OCI-LY1 (cell line): Measurements from ENCODE around the gene TLX3.

Experiments
- H2AFZ ChIP-seq: fragments of 200-600 bp; sonication (generic), shearing (Covaris generic); 2 replicates; pipeline ENCODE4 v1.6.0; 2014; ENCODE audit warnings: antibody characterized with exemption, mild to moderate bottlenecking, low read length
- H3F3A ChIP-seq: fragments of 200-600 bp; sonication (generic), shearing (Covaris generic); 2 replicates; pipeline ENCODE4 v1.6.0; 2014; ENCODE audit warnings: mild to moderate bottlenecking, antibody characterized with exemption, low read length, moderate library complexity; ENCODE audit not compliant: insufficient read depth
- H3K27ac ChIP-seq: fragments of 200-600 bp; sonication (generic); 2 replicates; pipeline ENCODE4 v1.5.1; 2014; ENCODE audit warnings: low read length, mixed run types, mild to moderate bottlenecking, low read depth; ENCODE audit not compliant: poor library complexity, severe bottlenecking
- H3K27me3 ChIP-seq: fragments of 200-600 bp; sonication (generic); 2 replicates; pipeline ENCODE4 v1.6.0; 2014; ENCODE audit warnings: antibody characterized with exemption, mild to moderate bottlenecking, low read length, moderate library complexity; ENCODE audit not compliant: insufficient read depth
- H3K36me3 ChIP-seq: fragments of 200-600 bp; sonication (generic); 2 replicates; pipeline ENCODE4 v1.6.1; 2014; ENCODE audit warnings: mild to moderate bottlenecking, antibody characterized with exemption, low read length, moderate library complexity, mixed read lengths; ENCODE audit not compliant: insufficient read depth
- H3K4me1 ChIP-seq: fragments of 200-600 bp; sonication (generic); 2 replicates; pipeline ENCODE4 v1.5.1; 2014; ENCODE audit warnings: mild to moderate bottlenecking, low read length, moderate library complexity; ENCODE audit not compliant: insufficient read depth, severe bottlenecking
- H3K4me2 ChIP-seq: fragments of 200-600 bp; sonication (generic), shearing (Covaris generic); 2 replicates; pipeline ENCODE4 v1.6.1; 2014; ENCODE audit warnings: low read length
- H3K4me3 ChIP-seq: fragments of 200-600 bp; sonication (generic); 2 replicates; pipeline ENCODE4 v1.5.1; 2014; ENCODE audit warnings: low read length, low read depth, mild to moderate bottlenecking, mixed read lengths; ENCODE audit not compliant: poor library complexity, severe bottlenecking
- H3K79me2 ChIP-seq: fragments of 200-600 bp; shearing (Covaris generic); 2 replicates; pipeline ENCODE4 v1.6.1; 2016; ENCODE audit warnings: mixed run types, low read length, mixed read lengths; ENCODE audit not compliant: insufficient read depth
- H3K9ac ChIP-seq: fragments of 200-600 bp; sonication (generic), shearing (Covaris generic); 2 replicates; pipeline ENCODE4 v1.6.1; 2014; ENCODE audit warnings: mild to moderate bottlenecking, low read length, mixed read lengths
- H3K9me2 ChIP-seq: fragments of 200-600 bp; sonication (generic), shearing (Covaris generic); 2 replicates; pipeline ENCODE4 v1.6.1; 2014; ENCODE audit warnings: low read depth, mild to moderate bottlenecking, low read length, mixed read lengths
- H3K9me3 ChIP-seq: fragments of 200-600 bp; shearing (Covaris generic); 2 replicates; pipeline ENCODE4 v1.6.1; 2014; ENCODE audit warnings: low read length, mixed read lengths
- H4K20me1 ChIP-seq: fragments of 200-600 bp; sonication (generic), shearing (Covaris generic); 2 replicates; pipeline ENCODE4 v1.6.0; 2016; ENCODE audit warnings: mild to moderate bottlenecking, low read length; ENCODE audit not compliant: insufficient read depth
- EZH2 ChIP-seq: fragments of 200-600 bp; sonication (generic), shearing (Covaris generic); IDR thresholded peaks from 2 replicates; pipeline ENCODE4 v1.8.0; 2017; ENCODE audit warnings: borderline replicate concordance, mixed run types, mild to moderate bottlenecking, antibody characterized with exemption, low read length, moderate library complexity, mixed read lengths
- TF ChIP-seq, protein P1 (sequence below): fragments of 200-600 bp; sonication (generic), shearing (Covaris generic); IDR thresholded peaks from 2 replicates; pipeline ENCODE4 v1.5.1; 2017; ENCODE audit warnings: mild to moderate bottlenecking, antibody characterized with exemption, low read length, moderate library complexity, mixed read lengths

Gene TLX3

DNA sequence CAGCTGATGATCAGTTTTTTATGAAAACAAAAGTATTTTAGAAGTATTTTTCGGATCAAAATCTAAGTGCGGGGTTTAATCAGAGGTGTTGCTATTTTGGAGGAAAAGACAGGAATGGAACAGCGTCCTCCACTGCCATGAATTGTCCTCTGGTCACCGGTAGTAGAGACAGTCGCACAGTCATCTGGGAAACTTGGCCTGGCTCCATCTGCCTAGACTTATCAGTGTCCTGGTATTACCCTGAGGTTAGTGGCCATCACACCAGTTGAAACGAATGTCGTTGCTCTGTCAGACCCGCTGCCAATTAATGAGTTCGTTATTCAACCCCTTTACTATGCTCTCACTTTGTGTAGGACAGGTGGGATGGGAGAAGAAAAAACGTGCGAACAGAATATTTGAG, 8.2 kb downstream of the TLX3 start:
- Histone ChIP-seq H3K9me3 (no peaks in the 10 kb centered on the region), H2AFZ (no peak overlapping the region), H3K4me3 (no peak overlapping the region), H3K9me2 (no peaks in the 10 kb centered on the region), H4K20me1 (no peaks in the 10 kb centered on the region), H3F3A (no peaks in the 10 kb centered on the region), H3K9ac (no peak overlapping the region), H3K27ac (no peak overlapping the region), H3K36me3 (no peaks in the 10 kb centered on the region), H3K27me3 (no peaks in the 10 kb centered on the region), H3K4me1 (no peaks in the 10 kb centered on the region), H3K79me2 (no peaks in the 10 kb centered on the region), H3K4me2 (no peak overlapping the region)
- TF ChIP-seq, protein P1, sequence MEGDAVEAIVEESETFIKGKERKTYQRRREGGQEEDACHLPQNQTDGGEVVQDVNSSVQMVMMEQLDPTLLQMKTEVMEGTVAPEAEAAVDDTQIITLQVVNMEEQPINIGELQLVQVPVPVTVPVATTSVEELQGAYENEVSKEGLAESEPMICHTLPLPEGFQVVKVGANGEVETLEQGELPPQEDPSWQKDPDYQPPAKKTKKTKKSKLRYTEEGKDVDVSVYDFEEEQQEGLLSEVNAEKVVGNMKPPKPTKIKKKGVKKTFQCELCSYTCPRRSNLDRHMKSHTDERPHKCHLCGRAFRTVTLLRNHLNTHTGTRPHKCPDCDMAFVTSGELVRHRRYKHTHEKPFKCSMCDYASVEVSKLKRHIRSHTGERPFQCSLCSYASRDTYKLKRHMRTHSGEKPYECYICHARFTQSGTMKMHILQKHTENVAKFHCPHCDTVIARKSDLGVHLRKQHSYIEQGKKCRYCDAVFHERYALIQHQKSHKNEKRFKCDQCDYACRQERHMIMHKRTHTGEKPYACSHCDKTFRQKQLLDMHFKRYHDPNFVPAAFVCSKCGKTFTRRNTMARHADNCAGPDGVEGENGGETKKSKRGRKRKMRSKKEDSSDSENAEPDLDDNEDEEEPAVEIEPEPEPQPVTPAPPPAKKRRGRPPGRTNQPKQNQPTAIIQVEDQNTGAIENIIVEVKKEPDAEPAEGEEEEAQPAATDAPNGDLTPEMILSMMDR = no peak
- TF ChIP-seq EZH2 = no peak

DNA sequence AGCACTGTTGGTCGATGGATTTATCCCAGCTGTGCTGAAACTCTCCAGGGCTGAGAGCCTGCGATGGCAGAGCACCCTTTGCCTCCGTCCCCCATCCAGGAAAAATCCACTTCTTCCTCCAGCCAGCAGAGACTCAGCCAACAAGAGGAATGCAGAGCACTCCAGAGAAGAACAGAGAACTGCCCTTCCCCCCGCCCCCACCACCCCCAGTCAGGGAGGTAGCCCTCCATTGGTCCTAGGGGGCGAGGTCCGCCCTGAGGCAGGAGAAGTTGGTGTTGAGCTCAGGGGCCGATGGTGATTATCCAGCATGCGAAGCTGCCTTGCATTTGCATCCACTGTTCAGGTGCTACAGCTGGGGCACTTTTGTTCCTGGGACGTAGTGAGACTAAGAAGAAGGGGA, 9.0 kb downstream of the TLX3 start:
- H2AFZ ChIP-seq = no peak overlapping the region
- no peaks in the 10 kb centered on the region for H3K9me2 ChIP-seq
- H3K36me3 ChIP-seq = no peaks in the 10 kb centered on the region
- H4K20me1 ChIP-seq = no peaks in the 10 kb centered on the region
- no peaks in the 10 kb centered on the region for H3F3A ChIP-seq
- no peaks in the 10 kb centered on the region for H3K9me3 ChIP-seq
- no peaks in the 10 kb centered on the region for H3K27me3 ChIP-seq
- H3K4me3 ChIP-seq = no peak overlapping the region
- H3K79me2 ChIP-seq = no peaks in the 10 kb centered on the region
- no peak overlapping the region for H3K27ac ChIP-seq
- TF ChIP-seq, protein P1 = no peak
- TF ChIP-seq EZH2 = no peak
- no peaks in the 10 kb centered on the region for H3K4me1 ChIP-seq
- no peak overlapping the region for H3K9ac ChIP-seq
- no peak overlapping the region for H3K4me2 ChIP-seq

DNA sequence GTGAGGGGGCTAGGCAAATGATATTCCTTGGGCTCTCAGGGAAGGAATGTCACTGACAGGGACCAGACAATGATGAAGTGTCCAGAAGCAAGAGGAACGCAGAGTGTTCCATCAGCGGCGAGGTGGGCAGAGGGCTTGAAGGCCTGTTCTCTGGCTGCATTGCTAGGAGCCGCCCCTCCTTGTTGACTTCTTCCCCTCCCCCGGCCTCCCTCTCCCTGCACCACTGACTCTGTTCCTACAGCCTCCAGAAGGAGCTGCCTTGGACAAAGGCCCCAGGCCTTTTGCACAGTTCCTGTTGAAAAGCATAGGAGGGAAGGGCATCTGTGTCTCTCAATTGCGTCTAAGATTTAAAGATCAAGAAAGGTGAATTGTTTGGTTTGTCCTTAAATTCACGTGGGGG, 12.4 kb downstream of the TLX3 start:
- Histone ChIP-seq H3F3A (no peaks in the 10 kb centered on the region), H3K4me3 (no peak overlapping the region), H3K36me3 (no peaks in the 10 kb centered on the region), H3K27ac (no peak overlapping the region), H3K4me1 (no peaks in the 10 kb centered on the region), H3K79me2 (no peaks in the 10 kb centered on the region), H3K4me2 (no peak overlapping the region), H3K9ac (no peak overlapping the region), H3K9me2 (no peaks in the 10 kb centered on the region), H4K20me1 (no peaks in the 10 kb centered on the region), H3K9me3 (no peaks in the 10 kb centered on the region), H2AFZ (no peak overlapping the region), H3K27me3 (no peaks in the 10 kb centered on the region; the same call in 1 of the 2 replicates)
- TF ChIP-seq EZH2 = no peak
- TF ChIP-seq, protein P1 = no peak
